Mucosa of stomach (tissue), 1 donor: ENCODE results near the gene EVL.
"Not testable (repeated sequence)": the region's sequence is repeated elsewhere in the genome, so short reads cannot be mapped to it uniquely, and the experiment has no call there.

Source experiments
- H3K27me3 ChIP-seq: one replicate; pipeline ENCODE4 v1.7.0; 2013; ENCODE audit warnings: mild to moderate bottlenecking, low read length; ENCODE audit not compliant: control insufficient read depth, insufficient read depth
- H3K36me3 ChIP-seq: one replicate; pipeline ENCODE4 v1.7.0; 2013; ENCODE audit warnings: low read length; ENCODE audit not compliant: control insufficient read depth, insufficient read depth
- H3K4me1 ChIP-seq: one replicate; pipeline ENCODE4 v1.7.0; 2013; ENCODE audit warnings: mild to moderate bottlenecking, low read length; ENCODE audit not compliant: control insufficient read depth, insufficient read depth
- H3K4me3 ChIP-seq: one replicate; pipeline ENCODE4 v1.7.0; 2013; ENCODE audit warnings: low read length
- H3K9ac ChIP-seq: one replicate; pipeline ENCODE4 v1.7.0; 2013; ENCODE audit warnings: mild to moderate bottlenecking, low read length, moderate library complexity
- H3K9me3 ChIP-seq: one replicate; pipeline ENCODE4 v1.7.0; 2013; ENCODE audit warnings: mild to moderate bottlenecking, low read length, moderate library complexity; ENCODE audit not compliant: control insufficient read depth
- donor health status: Pancreatic carcinoma.

The EVL gene

GRCh38 chr14:100160534-100160916 lies 95.3 kb downstream of the EVL start:
- peaks cover 28% of the 10 kb centered on the region for H3K4me1 ChIP-seq
- H3K4me3 ChIP-seq = no peak overlapping the region
- no peaks in the 10 kb centered on the region for H3K36me3 ChIP-seq
- H3K9me3 ChIP-seq = no peaks in the 10 kb centered on the region
- H3K9ac ChIP-seq = no peak overlapping the region
- H3K27me3 ChIP-seq = peaks cover 16% of the 10 kb centered on the region

- Histone ChIP-seq H3K4me1 (peaks cover 14% of the 10 kb centered on the region), H3K4me3 (no peak overlapping the region), H3K9ac (peak overlapping the region; percentile 64), H3K27me3 (peaks cover 13% of the 10 kb centered on the region), H3K36me3 (no peaks in the 10 kb centered on the region), H3K9me3 (no peaks in the 10 kb centered on the region)
These were observed 100.2 kb downstream of the EVL start for GRCh38 chr14:100165376-100165775.

GRCh38 chr14:100165831-100166440 lies 100.7 kb downstream of the EVL start:
- H3K4me3 ChIP-seq = no peak overlapping the region

GRCh38 chr14:100168506-100168905 lies 103.3 kb downstream of the EVL start:
- H3K9ac ChIP-seq = no peak overlapping the region
- H3K9me3 ChIP-seq = no peaks in the 10 kb centered on the region
- H3K4me1 ChIP-seq = peaks cover 14% of the 10 kb centered on the region
- no peak overlapping the region for H3K4me3 ChIP-seq
- no peaks in the 10 kb centered on the region for H3K36me3 ChIP-seq
- H3K27me3 ChIP-seq = peaks cover 3% of the 10 kb centered on the region

More at GRCh38 chr14:100165831-100166440, 100.7 kb downstream of the EVL start:
- H3K9me3 ChIP-seq = no peaks in the 10 kb centered on the region
- H3K36me3 ChIP-seq = no peaks in the 10 kb centered on the region
- H3K4me1 ChIP-seq = peaks cover 14% of the 10 kb centered on the region
- H3K9ac ChIP-seq = peak overlapping the region; percentile 64
- H3K27me3 ChIP-seq = peaks cover 7% of the 10 kb centered on the region

GRCh38 chr14:100170880-100171279 lies 105.7 kb downstream of the EVL start:
- Histone ChIP-seq H3K9ac (no peak overlapping the region), H3K9me3 (no peaks in the 10 kb centered on the region), H3K4me3 (no peak overlapping the region), H3K36me3 (no peaks in the 10 kb centered on the region), H3K4me1 (peaks cover 5% of the 10 kb centered on the region), H3K27me3 (peaks cover 3% of the 10 kb centered on the region)

- H3K9me3 ChIP-seq = no peaks in the 10 kb centered on the region
- no peak overlapping the region for H3K9ac ChIP-seq
- no peaks in the 10 kb centered on the region for H3K4me1 ChIP-seq
- H3K4me3 ChIP-seq = no peak overlapping the region
- no peaks in the 10 kb centered on the region for H3K36me3 ChIP-seq
- no peaks in the 10 kb centered on the region for H3K27me3 ChIP-seq
These were observed 107.6 kb downstream of the EVL start for GRCh38 chr14:100172811-100173210.

GRCh38 chr14:100173353-100173752 lies 108.1 kb downstream of the EVL start:
- Histone ChIP-seq H3K27me3 (no peaks in the 10 kb centered on the region), H3K4me3 (no peak overlapping the region), H3K36me3 (no peaks in the 10 kb centered on the region), H3K4me1 (no peaks in the 10 kb centered on the region), H3K9me3 (no peaks in the 10 kb centered on the region), H3K9ac (no peak overlapping the region)

- Histone ChIP-seq H3K9ac (no peak overlapping the region), H3K4me3 (no peak overlapping the region), H3K27me3 (no peaks in the 10 kb centered on the region), H3K36me3 (no peaks in the 10 kb centered on the region), H3K9me3 (no peaks in the 10 kb centered on the region), H3K4me1 (no peaks in the 10 kb centered on the region)
These were observed 111.6 kb downstream of the EVL start for GRCh38 chr14:100176811-100177327.

GRCh38 chr14:100178691-100179090 lies 113.5 kb downstream of the EVL start:
- Histone ChIP-seq H3K9me3 (no peaks in the 10 kb centered on the region), H3K27me3 (no peaks in the 10 kb centered on the region), H3K4me3 (no peak overlapping the region), H3K9ac (no peak overlapping the region), H3K36me3 (no peaks in the 10 kb centered on the region), H3K4me1 (no peaks in the 10 kb centered on the region)

GRCh38 chr14:100180671-100181070 lies 115.4 kb downstream of the EVL start:
- not testable (repeated sequence) for H3K9ac ChIP-seq, H3K9me3 ChIP-seq, H3K4me3 ChIP-seq, H3K27me3 ChIP-seq, H3K36me3 ChIP-seq, H3K4me1 ChIP-seq

GRCh38 chr14:100181876-100182551 lies 116.8 kb downstream of the EVL start:
- H3K4me3 ChIP-seq, H3K27me3 ChIP-seq: not testable (repeated sequence)

GRCh38 chr14:100187247-100187833 lies 122.1 kb downstream of the EVL start:
- no peaks in the 10 kb centered on the region for H3K9me3 ChIP-seq
- H3K9ac ChIP-seq = peak overlapping the region; percentile 15
- H3K36me3 ChIP-seq = no peaks in the 10 kb centered on the region
- no peak overlapping the region for H3K4me3 ChIP-seq
- H3K27me3 ChIP-seq = no peaks in the 10 kb centered on the region
- peaks cover 32% of the 10 kb centered on the region for H3K4me1 ChIP-seq

More at GRCh38 chr14:100181876-100182551, 116.8 kb downstream of the EVL start:
- not testable (repeated sequence) for H3K9ac ChIP-seq, H3K4me1 ChIP-seq, H3K36me3 ChIP-seq, H3K9me3 ChIP-seq
